OCI-LY3 (cell line): ENCODE data around the gene SLC35F3.
"Not testable (repeated sequence)": the region's sequence is repeated elsewhere in the genome, so short reads cannot be mapped to it uniquely, and the experiment has no call there.

Source experiments
- H2AFZ ChIP-seq: fragments of 200-600, 300-600 bp; shearing (Covaris generic); 2 replicates; pipeline ENCODE4 v1.6.0; 2014; ENCODE audit warnings: antibody characterized with exemption, low read depth, low read length
- H3K27ac ChIP-seq: fragments of 200-600, 300-600 bp; sonication (generic); 2 replicates; pipeline ENCODE4 v1.5.1; 2014; ENCODE audit warnings: mild to moderate bottlenecking, low read length, moderate library complexity, mixed read lengths
- H3K27me3 ChIP-seq: fragments of 200-600, 300-600 bp; sonication (generic); 2 replicates; pipeline ENCODE4 v1.6.1; 2014; ENCODE audit warnings: low read depth, low read length, mixed read lengths
- H3K36me3 ChIP-seq: fragments of 200-600, 300-600 bp; sonication (generic); replicated peaks from 2 replicates; pipeline ENCODE3; 2014; ENCODE audit warnings: low read depth, low read length, mixed read lengths
- H3K4me1 ChIP-seq: fragments of 300-600, 200-600 bp; sonication (generic); 2 replicates; pipeline ENCODE4 v1.6.1; 2014; ENCODE audit warnings: low read length, mixed read lengths
- H3K4me2 ChIP-seq: fragments of 200-600, 300-600 bp; sonication (generic); 2 replicates; pipeline ENCODE4 v1.6.1; 2014; ENCODE audit warnings: low read length, mixed read lengths
- H3K4me3 ChIP-seq: fragments of 300-600, 200-600 bp; sonication (generic); 2 replicates; pipeline ENCODE4 v1.5.1; 2014; ENCODE audit warnings: antibody characterized with exemption, mild to moderate bottlenecking, low read length, moderate library complexity
- H3K79me2 ChIP-seq: fragments of 300-600, 200-600 bp; shearing (Covaris generic); 2 replicates; pipeline ENCODE4 v1.6.1; 2014; ENCODE audit warnings: mild to moderate bottlenecking, low read length, mixed read lengths
- H3K9ac ChIP-seq: fragments of 300-600, 200-600 bp; shearing (Covaris generic); 2 replicates; pipeline ENCODE4 v1.6.0; 2014; ENCODE audit warnings: mild to moderate bottlenecking, low read length, moderate library complexity
- H3K9me3 ChIP-seq: fragments of 200-600, 300-600 bp; shearing (Covaris generic); 2 replicates; pipeline ENCODE4 v1.6.1; 2014; ENCODE audit warnings: low read length, mixed read lengths; ENCODE audit not compliant: insufficient read depth
- H4K20me1 ChIP-seq: fragments of 200-600, 300-600 bp; sonication (generic); 2 replicates; pipeline ENCODE4 v1.6.1; 2016; ENCODE audit warnings: low read length, mixed read lengths; ENCODE audit not compliant: insufficient read depth
- EZH2phosphoT487 ChIP-seq: fragments of 200-600 bp; shearing (Covaris generic); IDR thresholded peaks from 2 replicates; pipeline ENCODE4 v1.6.1; 2018; ENCODE audit warnings: antibody characterized with exemption, mixed run types, low read depth
- TF ChIP-seq, protein P1 (sequence below): fragments of 200-600, 300-600 bp; sonication (generic); IDR thresholded peaks from 2 replicates; pipeline ENCODE4 v1.5.1; 2014; ENCODE audit warnings: antibody characterized with exemption, low read length, low read depth

The SLC35F3 gene

DNA sequence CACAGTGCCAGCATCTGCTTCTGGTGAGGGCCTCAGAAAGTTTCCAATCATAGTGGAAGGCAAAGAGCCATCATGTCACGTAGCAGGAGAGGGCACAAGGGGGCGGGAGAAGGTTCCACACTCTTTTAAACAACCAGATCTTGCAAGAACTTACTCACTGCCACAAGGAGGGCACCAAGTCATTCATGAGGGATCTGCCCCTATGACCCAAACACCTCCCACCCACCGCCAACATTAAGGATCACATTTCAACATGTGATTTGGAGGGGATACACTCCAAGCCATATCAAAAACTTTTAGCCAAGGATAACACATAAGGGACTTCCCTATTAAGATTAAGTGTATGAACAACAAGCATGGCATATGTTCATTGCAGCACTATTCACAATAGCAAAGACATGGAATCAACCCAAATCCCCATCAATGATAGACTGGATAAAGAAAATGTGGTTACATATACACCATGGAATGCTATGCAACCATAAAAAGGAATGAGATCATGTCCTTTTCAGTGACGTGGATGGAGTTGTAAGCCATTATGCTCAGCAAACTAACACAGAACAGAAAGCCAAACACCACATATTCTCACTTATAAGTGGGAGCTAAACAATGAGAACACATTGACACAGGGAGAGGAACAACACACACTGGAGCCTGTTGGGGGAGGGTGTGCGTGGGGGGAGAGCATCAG, 19.9 kb upstream of the SLC35F3 start:
- H3K27ac ChIP-seq: no peak overlapping the region
- no peaks in the 10 kb centered on the region for H4K20me1 ChIP-seq
- peaks cover 11% of the 10 kb centered on the region for H3K9me3 ChIP-seq
- H2AFZ ChIP-seq: no peak overlapping the region
- no peak overlapping the region for H3K4me2 ChIP-seq
- peaks cover 64% of the 10 kb centered on the region for H3K27me3 ChIP-seq
- TF ChIP-seq, protein P1, sequence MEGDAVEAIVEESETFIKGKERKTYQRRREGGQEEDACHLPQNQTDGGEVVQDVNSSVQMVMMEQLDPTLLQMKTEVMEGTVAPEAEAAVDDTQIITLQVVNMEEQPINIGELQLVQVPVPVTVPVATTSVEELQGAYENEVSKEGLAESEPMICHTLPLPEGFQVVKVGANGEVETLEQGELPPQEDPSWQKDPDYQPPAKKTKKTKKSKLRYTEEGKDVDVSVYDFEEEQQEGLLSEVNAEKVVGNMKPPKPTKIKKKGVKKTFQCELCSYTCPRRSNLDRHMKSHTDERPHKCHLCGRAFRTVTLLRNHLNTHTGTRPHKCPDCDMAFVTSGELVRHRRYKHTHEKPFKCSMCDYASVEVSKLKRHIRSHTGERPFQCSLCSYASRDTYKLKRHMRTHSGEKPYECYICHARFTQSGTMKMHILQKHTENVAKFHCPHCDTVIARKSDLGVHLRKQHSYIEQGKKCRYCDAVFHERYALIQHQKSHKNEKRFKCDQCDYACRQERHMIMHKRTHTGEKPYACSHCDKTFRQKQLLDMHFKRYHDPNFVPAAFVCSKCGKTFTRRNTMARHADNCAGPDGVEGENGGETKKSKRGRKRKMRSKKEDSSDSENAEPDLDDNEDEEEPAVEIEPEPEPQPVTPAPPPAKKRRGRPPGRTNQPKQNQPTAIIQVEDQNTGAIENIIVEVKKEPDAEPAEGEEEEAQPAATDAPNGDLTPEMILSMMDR: no peak
- no peak for TF ChIP-seq EZH2phosphoT487
- H3K4me3 ChIP-seq: no peak overlapping the region
- H3K36me3 ChIP-seq: no peaks in the 10 kb centered on the region
- H3K9ac ChIP-seq: no peak overlapping the region
- H3K4me1 ChIP-seq: no peaks in the 10 kb centered on the region
- H3K79me2 ChIP-seq: no peaks in the 10 kb centered on the region

DNA sequence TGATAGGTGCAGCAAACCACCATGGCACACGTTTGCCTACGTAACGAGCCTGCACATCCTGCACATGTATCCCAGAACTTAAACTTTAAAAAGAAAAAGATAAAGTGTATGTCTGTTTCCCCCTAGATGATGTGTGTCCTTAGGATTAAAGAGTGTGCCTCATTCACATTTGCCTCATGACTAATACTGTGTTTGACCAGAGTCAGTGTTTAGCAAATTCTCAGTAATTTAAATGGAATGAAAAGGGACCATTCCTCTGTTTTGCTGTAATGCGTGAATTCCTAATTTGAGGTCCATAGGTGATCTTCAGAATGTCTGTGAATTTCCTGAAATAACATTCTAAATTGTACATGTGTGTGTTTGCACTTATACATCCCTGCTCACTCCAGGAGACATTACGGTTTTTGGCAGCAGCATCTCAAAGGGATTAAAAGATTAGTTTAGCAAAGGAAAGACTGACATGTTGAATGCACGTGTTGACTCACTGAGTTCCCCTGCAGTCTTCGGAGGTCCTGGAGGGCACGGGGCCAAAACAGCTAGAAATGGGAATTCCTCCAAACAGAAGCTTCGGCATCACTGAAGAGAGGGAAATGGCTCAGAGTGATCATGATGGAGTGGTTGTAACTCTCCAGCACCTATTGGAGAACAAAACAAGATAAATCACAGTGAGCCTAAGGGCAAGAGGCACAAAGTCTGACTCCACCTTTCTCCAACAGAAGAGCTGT, 19.1 kb upstream of the SLC35F3 start:
- TF ChIP-seq EZH2phosphoT487: no peak
- TF ChIP-seq, protein P1: no peak
- H3K9me3 ChIP-seq: peaks cover 18% of the 10 kb centered on the region
- H3K36me3 ChIP-seq: no peaks in the 10 kb centered on the region
- H3K4me3 ChIP-seq: no peak overlapping the region
- no peaks in the 10 kb centered on the region for H3K79me2 ChIP-seq
- H3K4me1 ChIP-seq: no peaks in the 10 kb centered on the region
- no peak overlapping the region for H3K9ac ChIP-seq
- no peak overlapping the region for H3K4me2 ChIP-seq
- no peak overlapping the region for H2AFZ ChIP-seq
- H3K27ac ChIP-seq: no peak overlapping the region
- no peaks in the 10 kb centered on the region for H4K20me1 ChIP-seq
- peaks cover 58% of the 10 kb centered on the region for H3K27me3 ChIP-seq

DNA sequence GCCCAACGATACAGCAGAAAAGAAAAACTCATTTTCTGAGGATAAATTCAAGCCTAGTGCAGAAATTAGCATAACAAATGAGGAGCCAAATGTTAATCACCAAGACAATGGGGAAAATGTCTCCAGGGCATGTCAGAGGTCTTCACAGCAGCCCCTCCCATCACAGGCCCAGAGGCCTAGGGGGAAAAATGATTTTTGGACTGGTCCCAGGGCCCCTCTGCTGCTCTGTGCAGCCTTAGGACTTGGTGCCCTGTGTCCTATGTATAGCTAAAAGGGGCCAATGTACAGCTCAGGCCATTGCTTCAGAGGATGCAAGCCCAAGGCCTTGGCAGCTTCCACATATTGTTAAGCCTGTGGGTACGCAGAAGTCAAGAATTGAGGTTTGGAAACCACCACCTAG, 13.3 kb upstream of the SLC35F3 start:
- H3K79me2 ChIP-seq, H3K4me2 ChIP-seq, H3K4me1 ChIP-seq, H3K27ac ChIP-seq, H3K4me3 ChIP-seq, H3K36me3 ChIP-seq, H3K9ac ChIP-seq, H2AFZ ChIP-seq, H4K20me1 ChIP-seq: not testable (repeated sequence)
- H3K9me3 ChIP-seq: peaks cover 23% of the 10 kb centered on the region
- H3K27me3 ChIP-seq: peaks cover 48% of the 10 kb centered on the region

DNA sequence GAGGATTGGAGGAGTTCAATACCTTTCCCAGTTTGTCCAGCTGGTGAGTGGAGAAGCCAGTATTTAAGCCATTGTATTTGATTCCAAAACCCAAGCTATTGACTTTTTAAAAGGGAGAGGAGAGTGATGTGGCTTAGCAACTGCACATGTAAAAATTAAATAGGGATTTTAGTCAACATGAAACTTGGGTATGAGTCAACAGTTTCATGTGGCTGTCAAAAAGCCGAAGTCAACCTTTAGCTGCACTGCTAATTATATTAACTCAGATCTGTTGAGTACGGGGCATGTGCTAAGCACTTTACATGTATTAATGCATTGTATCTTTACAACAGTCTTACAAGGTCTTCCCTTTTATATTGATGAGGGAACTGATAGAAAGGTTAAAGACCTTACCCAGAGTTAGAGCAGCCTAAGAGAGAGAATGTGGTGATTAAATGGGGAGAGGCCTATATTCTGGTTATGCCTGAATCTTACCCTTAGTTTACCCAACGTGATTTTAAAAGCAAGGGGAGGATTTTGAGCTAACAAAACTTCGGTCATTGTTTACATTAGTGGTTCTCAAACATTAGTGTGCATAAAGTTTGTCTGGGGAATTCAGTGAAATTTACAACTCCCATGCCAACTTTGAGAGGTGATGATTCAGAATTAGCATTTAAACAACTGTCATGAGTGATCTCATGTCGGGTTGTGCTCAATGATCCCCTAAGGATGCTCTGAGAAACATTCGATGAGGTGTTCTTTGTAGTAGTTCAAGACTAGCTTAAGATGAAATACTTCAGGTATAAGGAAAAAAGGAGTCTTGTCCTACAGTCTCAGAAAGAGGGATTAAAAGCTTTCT, 6.9 kb upstream of the SLC35F3 start:
- Histone ChIP-seq H3K4me3 (no peak overlapping the region), H4K20me1 (peaks cover 12% of the 10 kb centered on the region), H3K9me3 (peaks cover 8% of the 10 kb centered on the region; the same call in 1 of the 2 replicates), H3K9ac (no peak overlapping the region), H3K27me3 (peaks cover 87% of the 10 kb centered on the region), H3K4me1 (peaks cover 17% of the 10 kb centered on the region), H3K4me2 (peak overlapping the region; percentile 42), H3K27ac (no peak overlapping the region), H3K79me2 (no peaks in the 10 kb centered on the region), H3K36me3 (no peaks in the 10 kb centered on the region), H2AFZ (no peak overlapping the region)
- no peak for TF ChIP-seq EZH2phosphoT487
- TF ChIP-seq, protein P1: no peak
